Measurements from ENCODE around the gene ST3GAL4.
"Not testable (repeated sequence)": the region's sequence is repeated elsewhere in the genome, so short reads cannot be mapped to it uniquely, and the experiment has no call there.

Gene ST3GAL4

GRCh38 chr11:126347751-126348668 lies 7.5 kb upstream of the ST3GAL4 start:
- no peak for DNase-seq

- no peak for DNase-seq
These were observed 6.5 kb upstream of the ST3GAL4 start for GRCh38 chr11:126348806-126349582.

- no peak for DNase-seq
These were observed 4.7 kb upstream of the ST3GAL4 start for GRCh38 chr11:126350836-126351235.

GRCh38 chr11:126352163-126352562 lies 3.3 kb upstream of the ST3GAL4 start:
- DNase-seq, result no peak

GRCh38 chr11:126352934-126353801 lies 2.3 kb upstream of the ST3GAL4 start:
- DNase-seq, result no peak

GRCh38 chr11:126354631-126355323 lies 709 bp upstream of the ST3GAL4 start:
- DNase-seq, result no peak

- DNase-seq, result peak; percentile 15
These were observed 726 bp downstream of the ST3GAL4 start for GRCh38 chr11:126355926-126356897.

GRCh38 chr11:126357055-126357962 lies 1.8 kb downstream of the ST3GAL4 start:
- no peak for DNase-seq

- no peak for DNase-seq
These were observed 2.7 kb downstream of the ST3GAL4 start for GRCh38 chr11:126357969-126358762.

GRCh38 chr11:126358763-126359160 lies 3.3 kb downstream of the ST3GAL4 start:
- no peak for DNase-seq

- DNase-seq, result no peak
These were observed 4.1 kb downstream of the ST3GAL4 start for GRCh38 chr11:126359431-126360048.

GRCh38 chr11:126360049-126360446 lies 4.6 kb downstream of the ST3GAL4 start:
- no peak for DNase-seq

- no peak for DNase-seq
These were observed 5.9 kb downstream of the ST3GAL4 start for GRCh38 chr11:126361400-126361799.

GRCh38 chr11:126362879-126363655 lies 7.6 kb downstream of the ST3GAL4 start:
- DNase-seq, result no peak

GRCh38 chr11:126363706-126364248 lies 8.3 kb downstream of the ST3GAL4 start:
- DNase-seq, result no peak

- not testable (repeated sequence) for DNase-seq
These were observed 9.2 kb downstream of the ST3GAL4 start for GRCh38 chr11:126364735-126365134.

- DNase-seq, result not testable (repeated sequence)
These were observed 10.0 kb downstream of the ST3GAL4 start for GRCh38 chr11:126365508-126365907.

All from CD4-positive, alpha-beta T cell treated with Interleukin-17A for 1 hour (primary cell).